Measurements from ENCODE around the gene AOX1.

AOX1 gene

DNA sequence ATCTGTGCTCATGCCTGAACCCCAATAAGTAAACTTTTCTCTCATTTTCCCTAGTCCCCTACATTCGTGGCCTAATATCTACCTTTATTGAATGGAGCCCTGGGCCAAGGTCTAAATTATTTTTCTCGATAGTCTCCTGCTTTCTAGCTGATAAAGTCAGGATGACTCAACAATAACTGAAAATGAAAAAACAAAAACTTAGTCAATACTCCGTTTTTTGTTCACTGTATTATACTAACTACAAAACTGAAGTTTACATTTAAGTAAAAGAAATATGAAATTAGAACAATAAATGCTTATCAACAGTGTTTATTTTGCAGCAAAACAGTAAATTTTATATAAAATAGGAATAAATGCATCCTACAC lies 32.2 kb downstream of the AOX1 start:
- H3K27me3 ChIP-seq (replicated peaks in 2 of 5; ENCODE audit: control insufficient read depth in 4 of 5, insufficient read depth in 5 of 5, low read length in 4 of 5) = no peaks in the 10 kb centered on the region
- ChIA-PET CTCF (interaction anchor here (0.9 to 6.5 kb wide), 11 partner anchors 31 to 314 kb away, joined by 3 to 115 read pairs (median 4); partner anchors contain the start of gene AOX1), POLR2A (no interaction called here)
- DNase-seq = peak in 1 of 3 donors; percentile 13
- no peaks in the 10 kb centered on the region for H3K36me3 ChIP-seq (ENCODE audit: control insufficient read depth in 4 of 4, insufficient read depth in 4 of 4, low read length in 3 of 4)
- no peak overlapping the region for H3K4me3 ChIP-seq (ENCODE audit: control insufficient read depth in 1 of 7, extremely low read depth in 1 of 7, insufficient read depth in 4 of 7, low read depth in 2 of 7, low read length in 6 of 7)
- 67% methylated on average over 2 of the region's 3 CpGs for WGBS (ENCODE audit: insufficient coverage)
- H3K27ac ChIP-seq (ENCODE audit: insufficient read depth in 1 of 2, low read depth in 1 of 2, low read length in 2 of 2, poor library complexity in 1 of 2, severe bottlenecking in 2 of 2) = no peak overlapping the region
- peaks cover 0 to 20% (median 8%) of the 10 kb centered on the region in 4 experiments for H3K4me1 ChIP-seq (ENCODE audit: control extremely low read depth in 1 of 4, control insufficient read depth in 4 of 4, insufficient read depth in 4 of 4, low read length in 3 of 4)
- H3K9me3 ChIP-seq (ENCODE audit: control extremely low read depth in 1 of 5, control insufficient read depth in 4 of 5, insufficient read depth in 2 of 5, low read depth in 1 of 5, low read length in 4 of 5) = no peaks in the 10 kb centered on the region

DNA sequence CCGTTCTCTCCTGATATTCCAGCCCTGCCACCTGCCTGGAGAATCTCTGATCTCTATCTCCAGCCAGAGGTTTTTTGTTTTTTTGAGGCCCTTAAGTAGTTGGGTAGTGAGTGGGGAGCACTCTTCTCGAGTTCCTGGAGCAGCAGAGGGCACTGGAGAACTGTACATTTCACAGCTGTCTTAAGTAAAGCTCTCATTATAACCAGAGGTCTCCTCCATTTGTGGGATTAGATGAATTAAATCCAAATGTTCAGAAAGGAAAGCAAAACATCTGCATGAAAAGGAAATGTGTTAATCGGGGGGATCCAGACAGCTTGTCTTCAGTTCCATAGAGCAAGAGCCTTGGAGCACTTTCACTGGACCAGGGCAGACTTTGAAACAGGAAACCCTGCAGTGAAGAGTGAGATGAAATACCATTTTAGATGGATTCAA lies 32.8 kb downstream of the AOX1 start:
- no peaks in the 10 kb centered on the region for H3K36me3 ChIP-seq (ENCODE audit: control insufficient read depth in 4 of 4, insufficient read depth in 4 of 4, low read length in 3 of 4)
- peaks cover 0 to 20% (median 8%) of the 10 kb centered on the region in 4 experiments for H3K4me1 ChIP-seq (ENCODE audit: control extremely low read depth in 1 of 4, control insufficient read depth in 4 of 4, insufficient read depth in 4 of 4, low read length in 3 of 4)
- peak; percentile 52 to 69 (median 59) for DNase-seq
- no peaks in the 10 kb centered on the region for H3K9me3 ChIP-seq (ENCODE audit: control extremely low read depth in 1 of 5, control insufficient read depth in 4 of 5, insufficient read depth in 2 of 5, low read depth in 1 of 5, low read length in 4 of 5)
- ChIA-PET CTCF (interaction anchor here (0.8 to 6.5 kb wide), 9 partner anchors 18 to 314 kb away, joined by 3 to 115 read pairs (median 4); no protein-coding TSS in a partner anchor), POLR2A (no interaction called here)
- no peak overlapping the region for H3K27ac ChIP-seq (ENCODE audit: insufficient read depth in 1 of 2, low read depth in 1 of 2, low read length in 2 of 2, poor library complexity in 1 of 2, severe bottlenecking in 2 of 2)
- no peak overlapping the region for H3K4me3 ChIP-seq (ENCODE audit: control insufficient read depth in 1 of 7, extremely low read depth in 1 of 7, insufficient read depth in 4 of 7, low read depth in 2 of 7, low read length in 6 of 7)
- 0% methylated on average over 1 of the region's 3 CpGs for WGBS (ENCODE audit: insufficient coverage)
- no peaks in the 10 kb centered on the region for H3K27me3 ChIP-seq (replicated peaks in 2 of 5; ENCODE audit: control insufficient read depth in 4 of 5, insufficient read depth in 5 of 5, low read length in 4 of 5)

DNA sequence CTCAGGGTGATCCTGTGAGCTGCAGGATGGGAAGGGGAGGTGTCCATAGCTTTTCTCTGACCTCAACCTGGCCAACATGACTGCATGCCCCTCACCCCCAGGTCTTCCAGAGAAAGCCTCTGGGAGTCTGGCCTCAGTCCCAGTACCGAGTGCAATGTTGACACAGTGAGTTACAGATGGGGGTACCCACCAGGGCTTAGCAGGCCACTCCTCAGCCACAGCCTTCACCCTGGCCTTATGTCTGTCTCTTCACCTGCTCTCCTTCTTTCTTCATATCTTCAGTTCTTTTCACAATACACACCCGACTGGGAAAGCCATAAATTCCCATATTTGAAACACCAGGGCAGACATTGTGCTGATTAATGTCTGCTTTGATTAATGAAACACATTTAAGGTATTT lies 33.5 kb downstream of the AOX1 start:
- ChIA-PET POLR2A (no interaction called here), CTCF (interaction anchor here (0.8 to 6.5 kb wide), 5 partner anchors 17 to 83 kb away, joined by 3 to 115 read pairs (median 6); no protein-coding TSS in a partner anchor)
- Histone ChIP-seq H3K36me3 (ENCODE audit: control insufficient read depth in 4 of 4, insufficient read depth in 4 of 4, low read length in 3 of 4) (no peaks in the 10 kb centered on the region), H3K9me3 (ENCODE audit: control extremely low read depth in 1 of 5, control insufficient read depth in 4 of 5, insufficient read depth in 2 of 5, low read depth in 1 of 5, low read length in 4 of 5) (no peaks in the 10 kb centered on the region), H3K4me1 (ENCODE audit: control extremely low read depth in 1 of 4, control insufficient read depth in 4 of 4, insufficient read depth in 4 of 4, low read length in 3 of 4) (peaks cover 0 to 20% (median 8%) of the 10 kb centered on the region in 4 experiments), H3K27ac (ENCODE audit: insufficient read depth in 1 of 2, low read depth in 1 of 2, low read length in 2 of 2, poor library complexity in 1 of 2, severe bottlenecking in 2 of 2) (no peak overlapping the region), H3K27me3 (replicated peaks in 2 of 5; ENCODE audit: control insufficient read depth in 4 of 5, insufficient read depth in 5 of 5, low read length in 4 of 5) (peaks cover 0 to 2% (median 0%) of the 10 kb centered on the region in 5 experiments), H3K4me3 (ENCODE audit: control insufficient read depth in 1 of 7, extremely low read depth in 1 of 7, insufficient read depth in 4 of 7, low read depth in 2 of 7, low read length in 6 of 7) (no peak overlapping the region)
- DNase-seq = no peak
- WGBS (ENCODE audit: insufficient coverage) = 83% methylated on average over 1 of the region's 2 CpGs

DNA sequence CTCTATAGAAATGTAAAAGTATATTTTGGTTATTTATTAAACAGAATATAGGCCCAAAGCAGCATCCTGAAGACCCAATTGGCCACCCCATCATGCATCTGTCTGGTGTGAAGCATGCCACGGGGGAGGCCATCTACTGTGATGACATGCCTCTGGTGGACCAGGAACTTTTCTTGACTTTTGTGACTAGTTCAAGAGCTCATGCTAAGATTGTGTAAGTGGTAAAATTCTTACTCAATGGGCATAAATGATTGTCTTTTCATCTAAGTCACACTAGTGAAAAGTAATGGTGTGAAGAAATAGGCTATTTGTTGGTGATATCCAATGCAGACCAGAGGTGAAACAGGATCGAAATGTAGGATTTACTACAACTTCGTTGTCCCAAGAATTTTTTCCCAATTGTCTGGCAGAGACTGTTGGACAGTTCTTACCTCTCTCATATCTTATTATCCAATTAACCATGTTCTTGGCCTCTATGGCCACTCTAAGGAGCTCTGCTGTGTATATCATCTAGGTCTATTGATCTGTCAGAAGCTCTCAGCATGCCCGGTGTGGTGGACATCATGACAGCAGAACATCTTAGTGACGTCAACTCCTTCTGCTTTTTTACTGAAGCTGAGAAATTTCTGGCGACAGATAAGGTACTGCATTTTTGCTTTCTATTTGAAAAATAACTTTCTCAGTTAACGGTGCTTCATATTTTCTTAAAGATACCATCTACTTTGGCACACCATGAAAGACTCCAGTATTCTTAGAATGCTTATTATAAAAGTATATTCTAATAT lies 35.0 kb downstream of the AOX1 start:
- Histone ChIP-seq H3K9me3 (ENCODE audit: control extremely low read depth in 1 of 5, control insufficient read depth in 4 of 5, insufficient read depth in 2 of 5, low read depth in 1 of 5, low read length in 4 of 5) (no peaks in the 10 kb centered on the region), H3K36me3 (ENCODE audit: control insufficient read depth in 4 of 4, insufficient read depth in 4 of 4, low read length in 3 of 4) (no peaks in the 10 kb centered on the region), H3K27me3 (replicated peaks in 2 of 5; ENCODE audit: control insufficient read depth in 4 of 5, insufficient read depth in 5 of 5, low read length in 4 of 5) (peaks cover 0 to 2% (median 0%) of the 10 kb centered on the region in 5 experiments), H3K27ac (ENCODE audit: insufficient read depth in 1 of 2, low read depth in 1 of 2, low read length in 2 of 2, poor library complexity in 1 of 2, severe bottlenecking in 2 of 2) (no peak overlapping the region), H3K4me1 (ENCODE audit: control extremely low read depth in 1 of 4, control insufficient read depth in 4 of 4, insufficient read depth in 4 of 4, low read length in 3 of 4) (peaks cover 0 to 20% (median 8%) of the 10 kb centered on the region in 4 experiments), H3K4me3 (ENCODE audit: control insufficient read depth in 1 of 7, extremely low read depth in 1 of 7, insufficient read depth in 4 of 7, low read depth in 2 of 7, low read length in 6 of 7) (no peak overlapping the region)
- POLR2A ChIA-PET = interaction anchor here (0.7 kb wide), 1 partner anchor 86 kb away, joined by 4 read pairs; no protein-coding TSS in a partner anchor
- CTCF ChIA-PET = interaction anchor here (1.3 to 3.0 kb wide), 2 partner anchors 83 to 112 kb away, joined by 4 to 13 read pairs; no protein-coding TSS in a partner anchor
- no peak for DNase-seq
- WGBS (ENCODE audit: insufficient coverage) = 85% methylated on average over 4 of the region's 7 CpGs

DNA sequence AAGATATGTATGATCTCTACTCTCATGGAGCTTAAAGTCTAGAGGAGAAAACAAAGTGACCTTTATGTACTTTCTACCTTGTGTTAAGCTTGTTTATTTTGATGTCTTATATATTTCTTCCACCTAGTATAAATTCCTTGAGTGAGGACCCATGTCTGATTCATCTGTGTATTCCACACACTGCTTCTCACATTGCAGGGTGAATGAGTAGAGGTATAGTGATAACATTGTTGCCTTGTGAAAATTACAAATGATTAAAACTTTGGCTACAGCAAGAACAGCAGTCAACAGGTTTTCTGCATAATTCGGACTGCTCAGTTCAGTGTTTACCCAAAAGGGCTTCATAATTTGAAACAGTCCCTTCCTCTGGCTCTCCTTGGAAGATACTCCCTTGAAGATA lies 36.3 kb downstream of the AOX1 start:
- Histone ChIP-seq H3K9me3 (ENCODE audit: control extremely low read depth in 1 of 5, control insufficient read depth in 4 of 5, insufficient read depth in 2 of 5, low read depth in 1 of 5, low read length in 4 of 5) (no peaks in the 10 kb centered on the region), H3K4me1 (ENCODE audit: control extremely low read depth in 1 of 4, control insufficient read depth in 4 of 4, insufficient read depth in 4 of 4, low read length in 3 of 4) (peaks cover 0 to 20% (median 8%) of the 10 kb centered on the region in 4 experiments), H3K27ac (ENCODE audit: insufficient read depth in 1 of 2, low read depth in 1 of 2, low read length in 2 of 2, poor library complexity in 1 of 2, severe bottlenecking in 2 of 2) (no peak overlapping the region), H3K4me3 (ENCODE audit: control insufficient read depth in 1 of 7, extremely low read depth in 1 of 7, insufficient read depth in 4 of 7, low read depth in 2 of 7, low read length in 6 of 7) (no peak overlapping the region), H3K36me3 (ENCODE audit: control insufficient read depth in 4 of 4, insufficient read depth in 4 of 4, low read length in 3 of 4) (no peaks in the 10 kb centered on the region), H3K27me3 (replicated peaks in 2 of 5; ENCODE audit: control insufficient read depth in 4 of 5, insufficient read depth in 5 of 5, low read length in 4 of 5) (peaks cover 0 to 2% (median 0%) of the 10 kb centered on the region in 5 experiments)
- 100% methylated on average over 1 of the region's 1 CpG for WGBS (ENCODE audit: insufficient coverage)
- ChIA-PET POLR2A (no interaction called here), CTCF (interaction anchor here (1.0 to 3.0 kb wide), 3 partner anchors 74 to 81 kb away, joined by 3 to 13 read pairs (median 4); no protein-coding TSS in a partner anchor)
- DNase-seq = no peak

DNA sequence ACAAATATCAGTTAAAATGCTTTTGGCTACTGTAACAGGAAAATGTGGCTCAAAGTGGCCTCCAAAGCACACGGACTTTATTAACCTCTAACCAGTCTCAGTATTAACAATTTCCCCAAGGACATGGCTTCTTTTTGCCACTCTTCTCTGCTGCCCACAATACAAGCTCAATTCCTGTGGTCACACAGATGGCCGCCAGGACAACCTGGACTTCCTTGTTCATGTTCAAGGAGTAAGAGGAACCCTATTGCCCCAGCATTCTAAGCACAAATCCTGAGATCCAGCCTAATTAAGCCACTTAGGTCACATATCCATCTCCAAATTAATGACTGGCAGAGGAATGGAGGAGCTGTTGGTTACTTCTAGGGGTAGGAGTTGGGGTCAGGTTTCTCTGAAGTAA lies 38.2 kb downstream of the AOX1 start:
- no peaks in the 10 kb centered on the region for H3K9me3 ChIP-seq (ENCODE audit: control extremely low read depth in 1 of 5, control insufficient read depth in 4 of 5, insufficient read depth in 2 of 5, low read depth in 1 of 5, low read length in 4 of 5)
- DNase-seq = no peak
- no peak overlapping the region for H3K27ac ChIP-seq (ENCODE audit: insufficient read depth in 1 of 2, low read depth in 1 of 2, low read length in 2 of 2, poor library complexity in 1 of 2, severe bottlenecking in 2 of 2)
- H3K4me1 ChIP-seq (ENCODE audit: control extremely low read depth in 1 of 4, control insufficient read depth in 4 of 4, insufficient read depth in 4 of 4, low read length in 3 of 4) = peaks cover 0 to 3% (median 0%) of the 10 kb centered on the region in 4 experiments
- CTCF ChIA-PET = interaction anchor here (1.0 kb wide), 1 partner anchor 89 kb away, joined by 3 read pairs; no protein-coding TSS in a partner anchor
- no peaks in the 10 kb centered on the region for H3K36me3 ChIP-seq (ENCODE audit: control insufficient read depth in 4 of 4, insufficient read depth in 4 of 4, low read length in 3 of 4)
- POLR2A ChIA-PET = no interaction called here
- H3K4me3 ChIP-seq (ENCODE audit: control insufficient read depth in 1 of 7, extremely low read depth in 1 of 7, insufficient read depth in 4 of 7, low read depth in 2 of 7, low read length in 6 of 7) = no peak overlapping the region
- 86% methylated on average over 2 of the region's 2 CpGs for WGBS (ENCODE audit: insufficient coverage)
- H3K27me3 ChIP-seq (replicated peaks in 2 of 5; ENCODE audit: control insufficient read depth in 4 of 5, insufficient read depth in 5 of 5, low read length in 4 of 5) = peaks cover 0 to 2% (median 0%) of the 10 kb centered on the region in 5 experiments

DNA sequence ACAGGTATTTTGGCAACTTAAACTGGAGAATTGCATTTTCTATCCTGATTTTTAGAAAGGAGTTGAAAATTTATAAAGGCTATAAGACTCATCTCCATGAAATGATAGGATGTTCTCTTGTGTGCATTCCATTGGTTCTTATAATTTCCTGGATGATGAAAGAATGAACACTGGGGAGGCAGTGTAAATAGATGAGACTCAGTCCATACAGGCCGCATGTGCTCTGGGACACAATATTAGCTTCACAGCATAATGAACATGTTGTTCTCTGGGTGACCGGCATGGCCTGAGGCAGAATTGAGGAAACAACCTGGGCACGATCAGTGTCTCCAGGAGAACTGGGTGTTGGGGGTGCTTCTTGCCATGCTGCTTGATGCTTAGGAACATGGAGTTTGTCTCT lies 38.8 kb downstream of the AOX1 start:
- H3K4me3 ChIP-seq (ENCODE audit: control insufficient read depth in 1 of 7, extremely low read depth in 1 of 7, insufficient read depth in 4 of 7, low read depth in 2 of 7, low read length in 6 of 7) = no peak overlapping the region
- ChIA-PET CTCF (no interaction called here), POLR2A (no interaction called here)
- no peaks in the 10 kb centered on the region for H3K4me1 ChIP-seq (ENCODE audit: control extremely low read depth in 1 of 4, control insufficient read depth in 4 of 4, insufficient read depth in 4 of 4, low read length in 3 of 4)
- WGBS (ENCODE audit: insufficient coverage) = 92% methylated on average over 2 of the region's 3 CpGs
- H3K27me3 ChIP-seq (replicated peaks in 2 of 5; ENCODE audit: control insufficient read depth in 4 of 5, insufficient read depth in 5 of 5, low read length in 4 of 5) = peaks cover 0 to 2% (median 0%) of the 10 kb centered on the region in 5 experiments
- no peak overlapping the region for H3K27ac ChIP-seq (ENCODE audit: insufficient read depth in 1 of 2, low read depth in 1 of 2, low read length in 2 of 2, poor library complexity in 1 of 2, severe bottlenecking in 2 of 2)
- H3K9me3 ChIP-seq (ENCODE audit: control extremely low read depth in 1 of 5, control insufficient read depth in 4 of 5, insufficient read depth in 2 of 5, low read depth in 1 of 5, low read length in 4 of 5) = no peaks in the 10 kb centered on the region
- no peak for DNase-seq
- no peaks in the 10 kb centered on the region for H3K36me3 ChIP-seq (ENCODE audit: control insufficient read depth in 4 of 4, insufficient read depth in 4 of 4, low read length in 3 of 4)

All from common myeloid progenitor, CD34-positive (primary cell).